Osteocyte (in vitro differentiated cells): Measurements from ENCODE around the gene ATCAY. TPM values are rescaled to one million over a fixed set of nuclear protein-coding genes. Genes with fewer than 3 reads are reported as not detected.

ENCODE experiments used
- DNase-seq: peaks from one replicate; pipeline ENCODE4 v3.0.0; 2021; ENCODE audit warnings: mixed read lengths; ENCODE audit not compliant: unreplicated experiment; ENCODE audit errors: extremely low spot score
- H3K27ac Mint-ChIP-seq: one replicate; pipeline ENCODE4 v1.8.0; 2021; ENCODE audit warnings: mild to moderate bottlenecking, mixed read lengths; ENCODE audit not compliant: unreplicated experiment
- H3K27me3 Mint-ChIP-seq: one replicate; pipeline ENCODE4 v1.8.0; 2021; ENCODE audit warnings: mixed read lengths; ENCODE audit not compliant: unreplicated experiment
- H3K36me3 Mint-ChIP-seq: one replicate; pipeline ENCODE4 v1.8.0; 2021; ENCODE audit warnings: mixed read lengths; ENCODE audit not compliant: unreplicated experiment
- H3K4me1 Mint-ChIP-seq: one replicate; pipeline ENCODE4 v1.8.0; 2021; ENCODE audit warnings: mixed read lengths; ENCODE audit not compliant: unreplicated experiment
- H3K4me3 Mint-ChIP-seq: one replicate; pipeline ENCODE4 v1.8.0; 2021; ENCODE audit warnings: mild to moderate bottlenecking, moderate library complexity, mixed read lengths; ENCODE audit not compliant: unreplicated experiment
- H3K9me3 Mint-ChIP-seq: one replicate; pipeline ENCODE4 v1.8.0; 2021; ENCODE audit warnings: mixed read lengths; ENCODE audit not compliant: unreplicated experiment
- CTCF ChIP-seq: fragments of 200-600 bp; sonication (generic); IDR thresholded peaks from 2 replicates; pipeline ENCODE4 v1.5.0; 2021; ENCODE audit warnings: antibody characterized with exemption, mild to moderate bottlenecking, moderate library complexity
- total RNA-seq: library from RNA; stranded (reverse); gene quantifications from 2 replicates; pipeline ENCODE4 v1.2.1, GENCODE V29; 2021

ATCAY gene
- total RNA-seq, 1 donor from 2014 or later = not detected

- H3K4me1 Mint-ChIP-seq = no peaks in the 10 kb centered on the region
These were observed 17.9 kb downstream of the ATCAY start for GRCh38 chr19:3898426-3898825.

GRCh38 chr19:3899531-3900294 is 19.2 kb downstream of the ATCAY start:
- no peak for DNase-seq
- H3K27me3 Mint-ChIP-seq = peaks cover 8% of the 10 kb centered on the region

More at GRCh38 chr19:3898426-3898825, 17.9 kb downstream of the ATCAY start:
- Mint-ChIP-seq H3K27ac (no peak overlapping the region), H3K9me3 (no peaks in the 10 kb centered on the region), H3K27me3 (peaks cover 8% of the 10 kb centered on the region), H3K36me3 (no peaks in the 10 kb centered on the region), H3K4me3 (no peak overlapping the region)
- TF ChIP-seq CTCF = no peak
- DNase-seq = no peak

GRCh38 chr19:3902317-3902973 is 22.0 kb downstream of the ATCAY start:
- H3K27me3 Mint-ChIP-seq = peaks cover 5% of the 10 kb centered on the region
- H3K4me1 Mint-ChIP-seq = no peaks in the 10 kb centered on the region
- no peak for TF ChIP-seq CTCF
- no peak for DNase-seq
- no peaks in the 10 kb centered on the region for H3K36me3 Mint-ChIP-seq
- H3K4me3 Mint-ChIP-seq = no peak overlapping the region
- H3K27ac Mint-ChIP-seq = no peak overlapping the region
- H3K9me3 Mint-ChIP-seq = no peaks in the 10 kb centered on the region

More at GRCh38 chr19:3899531-3900294, 19.2 kb downstream of the ATCAY start:
- H3K4me3 Mint-ChIP-seq = no peak overlapping the region
- H3K9me3 Mint-ChIP-seq = no peaks in the 10 kb centered on the region
- H3K4me1 Mint-ChIP-seq = no peaks in the 10 kb centered on the region
- H3K36me3 Mint-ChIP-seq = no peaks in the 10 kb centered on the region
- no peak for TF ChIP-seq CTCF
- no peak overlapping the region for H3K27ac Mint-ChIP-seq

- H3K9me3 Mint-ChIP-seq = no peaks in the 10 kb centered on the region
- TF ChIP-seq CTCF = no peak
- no peak for DNase-seq
- H3K27ac Mint-ChIP-seq = no peak overlapping the region
- H3K27me3 Mint-ChIP-seq = peaks cover 5% of the 10 kb centered on the region
- no peaks in the 10 kb centered on the region for H3K4me1 Mint-ChIP-seq
- no peaks in the 10 kb centered on the region for H3K36me3 Mint-ChIP-seq
- no peak overlapping the region for H3K4me3 Mint-ChIP-seq
These were observed 23.7 kb downstream of the ATCAY start for GRCh38 chr19:3904233-3904632.

- no peak for DNase-seq
- H3K4me3 Mint-ChIP-seq = no peak overlapping the region
- no peaks in the 10 kb centered on the region for H3K27me3 Mint-ChIP-seq
- H3K4me1 Mint-ChIP-seq = no peaks in the 10 kb centered on the region
- no peak for TF ChIP-seq CTCF
- H3K36me3 Mint-ChIP-seq = no peaks in the 10 kb centered on the region
- no peaks in the 10 kb centered on the region for H3K9me3 Mint-ChIP-seq
- H3K27ac Mint-ChIP-seq = no peak overlapping the region
These were observed 27.3 kb downstream of the ATCAY start for GRCh38 chr19:3907626-3908265.
